Measurements from ENCODE around the gene AK1. TPM values are rescaled to one million over a fixed set of nuclear protein-coding genes. Genes with fewer than 3 reads are reported as not detected.
A peak's percentile ranks its signal among the peaks of the same experiment; 100 is the strongest.

Gene AK1
- total RNA-seq, 4 donors from 2014 or later = 29.9 to 65.1 (median 38.7) TPM

GRCh38 chr9:127905004-127905728 is 27.7 kb upstream of the AK1 start:
- DNase-seq (ENCODE audit: low spot score in 2 of 2) = no peak
- H3K36me3 ChIP-seq = peaks cover 0 to 19% (median 0%) of the 10 kb centered on the region in 3 donors
- no peaks in the 10 kb centered on the region for H3K9me3 ChIP-seq
- no peak for TF ChIP-seq EP300 (IDR thresholded peaks at IDR 0.05)
- TF ChIP-seq POLR2A (IDR thresholded peaks at IDR 0.05) = no peak
- TF ChIP-seq, protein P1, sequence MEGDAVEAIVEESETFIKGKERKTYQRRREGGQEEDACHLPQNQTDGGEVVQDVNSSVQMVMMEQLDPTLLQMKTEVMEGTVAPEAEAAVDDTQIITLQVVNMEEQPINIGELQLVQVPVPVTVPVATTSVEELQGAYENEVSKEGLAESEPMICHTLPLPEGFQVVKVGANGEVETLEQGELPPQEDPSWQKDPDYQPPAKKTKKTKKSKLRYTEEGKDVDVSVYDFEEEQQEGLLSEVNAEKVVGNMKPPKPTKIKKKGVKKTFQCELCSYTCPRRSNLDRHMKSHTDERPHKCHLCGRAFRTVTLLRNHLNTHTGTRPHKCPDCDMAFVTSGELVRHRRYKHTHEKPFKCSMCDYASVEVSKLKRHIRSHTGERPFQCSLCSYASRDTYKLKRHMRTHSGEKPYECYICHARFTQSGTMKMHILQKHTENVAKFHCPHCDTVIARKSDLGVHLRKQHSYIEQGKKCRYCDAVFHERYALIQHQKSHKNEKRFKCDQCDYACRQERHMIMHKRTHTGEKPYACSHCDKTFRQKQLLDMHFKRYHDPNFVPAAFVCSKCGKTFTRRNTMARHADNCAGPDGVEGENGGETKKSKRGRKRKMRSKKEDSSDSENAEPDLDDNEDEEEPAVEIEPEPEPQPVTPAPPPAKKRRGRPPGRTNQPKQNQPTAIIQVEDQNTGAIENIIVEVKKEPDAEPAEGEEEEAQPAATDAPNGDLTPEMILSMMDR (IDR thresholded peaks at IDR 0.05) = no peak
- H3K27ac ChIP-seq = peak overlapping the region; percentile 69 to 88 (median 88)
- H3K4me1 ChIP-seq = peaks cover 0 to 82% (median 50%) of the 10 kb centered on the region in 4 donors
- H3K27me3 ChIP-seq = no peaks in the 10 kb centered on the region
- H3K4me3 ChIP-seq = peak overlapping the region in 1 of 4 donors; percentile 4
- WGBS, 2 donors = 61 to 85% methylated on average over 5 of the region's 5 CpGs

GRCh38 chr9:127904561-127905003 is 27.1 kb upstream of the AK1 start:
- Histone ChIP-seq H3K36me3 (peaks cover 0 to 13% (median 0%) of the 10 kb centered on the region in 3 donors), H3K4me1 (peaks cover 0 to 82% (median 55%) of the 10 kb centered on the region in 4 donors), H3K4me3 (peak overlapping the region in 1 of 4 donors; percentile 4), H3K9me3 (no peaks in the 10 kb centered on the region), H3K27me3 (no peaks in the 10 kb centered on the region), H3K27ac (peak overlapping the region; percentile 69 to 88 (median 88))
- DNase-seq (ENCODE audit: low spot score in 2 of 2) = no peak
- WGBS, 2 donors = 25 to 34% methylated on average over 12 of the region's 12 CpGs
- no peak for TF ChIP-seq EP300 (IDR thresholded peaks at IDR 0.05)
- TF ChIP-seq, protein P1 (IDR thresholded peaks at IDR 0.05) = no peak

- Histone ChIP-seq H3K27ac (peak overlapping the region; percentile 69 to 88 (median 88)), H3K9me3 (no peaks in the 10 kb centered on the region), H3K4me1 (peaks cover 0 to 82% (median 55%) of the 10 kb centered on the region in 4 donors), H3K27me3 (no peaks in the 10 kb centered on the region), H3K4me3 (no peak overlapping the region), H3K36me3 (peaks cover 0 to 11% (median 0%) of the 10 kb centered on the region in 3 donors)
- TF ChIP-seq EP300 (IDR thresholded peaks at IDR 0.05) = peak in 1 of 2 donors; percentile 62
- TF ChIP-seq, protein P1 (IDR thresholded peaks at IDR 0.05) = no peak
- peak; percentile 82 to 86 for DNase-seq (ENCODE audit: low spot score in 2 of 2)
- 30 to 40% methylated on average over 16 to 17 of the region's 17 CpGs for WGBS, 2 donors
Observed at GRCh38 chr9:127903557-127904475, 26.3 kb upstream of the AK1 start.

GRCh38 chr9:127899128-127899943 is 21.9 kb upstream of the AK1 start, which contains the start of gene ST6GALNAC6:
ST6GALNAC6 (minus strand) TSS chr9:127899603; CDS start chr9:127897981, 1,622 bp downstream.
- H3K4me3 ChIP-seq = peak within 1 kb of the TSS; percentile 76 to 97 (median 86)
- peak within 1 kb of the TSS; percentile 84 to 97 (median 90) for H3K27ac ChIP-seq
- WGBS, 2 donors = 0% methylated on average over 3 to 8 of the region's 89 CpGs
- DNase-seq (ENCODE audit: low spot score in 2 of 2) = peak in 1 of 2 donors; percentile 61
- TF ChIP-seq POLR2A (IDR thresholded peaks at IDR 0.05) = peak; percentile 59 to 78
- TF ChIP-seq, protein P1 (IDR thresholded peaks at IDR 0.05) = peak in 1 of 5 experiments; percentile 40
- TF ChIP-seq EP300 (IDR thresholded peaks at IDR 0.05) = no peak
- no peaks in the 10 kb centered on the region for H3K9me3 ChIP-seq
- H3K36me3 ChIP-seq = peaks cover 3 to 20% (median 9%) of the 10 kb centered on the region in 3 donors
- H3K27me3 ChIP-seq = no peaks in the 10 kb centered on the region
- H3K4me1 ChIP-seq = peaks cover 0 to 76% (median 44%) of the 10 kb centered on the region in 4 donors

Data from tibial nerve (tissue), 4 donors.